Lower leg skin (tissue), 3 donors: ENCODE data around the gene UPK3A.

ENCODE experiments used
- CTCF ChIP-seq, 3 donors: fragments of 450-650 bp; IDR thresholded peaks; one replicate each; pipeline ENCODE4 v1.5.1; 2016; ENCODE audit warnings: antibody characterized with exemption in 3 of 3, mild to moderate bottlenecking in 3 of 3, moderate library complexity in 2 of 3
- POLR2A ChIP-seq, 2 donors: fragments of 450-650 bp; IDR thresholded peaks; one replicate each; pipeline ENCODE4 v1.6.1; 2016 to 2017; ENCODE audit warnings: antibody characterized with exemption in 2 of 2, mild to moderate bottlenecking in 1 of 2, moderate library complexity in 1 of 2

GRCh38 chr22:45310331-45310976 is 25.7 kb downstream of the UPK3A start:
- TF ChIP-seq CTCF (IDR thresholded peaks at IDR 0.05) (no peak), POLR2A (IDR thresholded peaks at IDR 0.05) (no peak)
